WTC11 (cell line): Measurements from ENCODE around the gene SGSH. TPM values are rescaled to one million over a fixed set of nuclear protein-coding genes. Genes with fewer than 3 reads are reported as not detected.

ENCODE experiments used
- ATAC-seq: fragments of 200-7000 bp; cut with Tn5 transposase; 2 replicates; pipeline ENCODE4 v1.10.0; 2021; ENCODE audit warnings: mild to moderate bottlenecking, moderate library complexity
- CTCF ChIA-PET: fragments of 300-600 bp; sonication (Branson Sonifier 250); formaldehyde crosslinking; loops from one replicate; lab custom pipeline; 2021; ENCODE audit warnings: antibody characterized with exemption; lab: Charles Lee
- POLR2A ChIA-PET: fragments of 350-600 bp; sonication (Branson Sonifier 250); formaldehyde crosslinking; loops from one replicate; lab custom pipeline; 2021; ENCODE audit warnings: antibody characterized with exemption; lab: Charles Lee
- DNase-seq: peaks from one replicate; pipeline ENCODE4 v3.0.0; 2021; ENCODE audit warnings: low spot score
- H3K27ac Mint-ChIP-seq: 2 replicates; pipeline ENCODE4 v1.8.0; 2021; ENCODE audit warnings: mixed read lengths
- H3K27me3 Mint-ChIP-seq: 2 replicates; pipeline ENCODE4 v1.8.0; 2021; ENCODE audit warnings: low read depth, mild to moderate bottlenecking, moderate library complexity, mixed read lengths
- H3K36me3 Mint-ChIP-seq: 2 replicates; pipeline ENCODE4 v1.8.0; 2021; ENCODE audit warnings: mixed read lengths
- H3K4me1 Mint-ChIP-seq: 2 replicates; pipeline ENCODE4 v1.8.0; 2022; ENCODE audit warnings: mixed read lengths
- H3K4me3 Mint-ChIP-seq: 2 replicates; pipeline ENCODE4 v1.8.0; 2021; ENCODE audit warnings: mild to moderate bottlenecking, moderate library complexity, mixed read lengths
- H3K9me3 Mint-ChIP-seq: 2 replicates; pipeline ENCODE4 v1.8.0; 2021; ENCODE audit warnings: mixed read lengths
- ARID4B ChIP-seq: sonication (generic); formaldehyde crosslinking; IDR thresholded peaks from 2 replicates; pipeline ENCODE4 v1.8.0; 2023; ENCODE audit warnings: missing genetic modification reagents, mild to moderate bottlenecking, borderline replicate concordance
- CTCF ChIP-seq: fragments of 200-600 bp; IDR thresholded peaks from 2 replicates; pipeline ENCODE4 v1.8.0; 2022; ENCODE audit warnings: antibody characterized with exemption
- ELF4 ChIP-seq: sonication (generic); formaldehyde crosslinking; IDR thresholded peaks from 2 replicates; pipeline ENCODE4 v1.8.1; 2022; ENCODE audit warnings: low read depth, mild to moderate bottlenecking, moderate library complexity, missing genetic modification reagents
- FOXP1 ChIP-seq: sonication (generic); formaldehyde crosslinking; IDR thresholded peaks from 2 replicates; pipeline ENCODE4 v1.8.0; 2022; ENCODE audit warnings: missing genetic modification reagents, mild to moderate bottlenecking, moderate library complexity, borderline replicate concordance
- GABPB1 ChIP-seq: sonication (generic); formaldehyde crosslinking; IDR thresholded peaks from 2 replicates; pipeline ENCODE4 v1.8.1; 2023; ENCODE audit warnings: mild to moderate bottlenecking, missing genetic modification reagents
- GTF2I ChIP-seq: fragments of 250-450 bp; sonication (Bioruptor Pico); conservative IDR thresholded peaks from 2 replicates; pipeline ENCODE4 v1.4.0; 2021; ENCODE audit warnings: mild to moderate bottlenecking
- HMGA2 ChIP-seq: fragments of 250-450 bp; sonication (Bioruptor Pico); IDR thresholded peaks from 2 replicates; pipeline ENCODE4 v1.4.0; 2021; ENCODE audit warnings: mild to moderate bottlenecking, moderate library complexity
- NFYB ChIP-seq: sonication (generic); formaldehyde crosslinking; conservative IDR thresholded peaks from 2 replicates; pipeline ENCODE4 v1.8.0; 2022; ENCODE audit warnings: low read depth, missing genetic modification reagents
- NR1H2 ChIP-seq: sonication (generic); formaldehyde crosslinking; IDR thresholded peaks from 2 replicates; pipeline ENCODE4 v1.9.0; 2021; ENCODE audit warnings: mild to moderate bottlenecking, moderate library complexity, missing genetic modification reagents
- NR2C2 ChIP-seq: sonication (generic); formaldehyde crosslinking; IDR thresholded peaks from 2 replicates; pipeline ENCODE4 v1.8.0; 2022; ENCODE audit warnings: mild to moderate bottlenecking, missing genetic modification reagents
- OVOL2 ChIP-seq: fragments of 250-450 bp; sonication (Bioruptor Pico); IDR thresholded peaks from 2 replicates; pipeline ENCODE4 v1.9.0; 2021; ENCODE audit warnings: mild to moderate bottlenecking, borderline replicate concordance
- PRRX2 ChIP-seq: fragments of 250-450 bp; sonication (Bioruptor Pico); IDR thresholded peaks from 2 replicates; pipeline ENCODE4 v1.8.0; 2021; ENCODE audit warnings: mild to moderate bottlenecking
- STAT6 ChIP-seq: sonication (generic); formaldehyde crosslinking; conservative IDR thresholded peaks from 2 replicates; pipeline ENCODE4 v1.8.1; 2023; ENCODE audit warnings: mild to moderate bottlenecking, low read depth, missing genetic modification reagents, moderate library complexity
- ZBTB21 ChIP-seq: sonication (generic); formaldehyde crosslinking; IDR thresholded peaks from 2 replicates; pipeline ENCODE4 v1.8.1; 2023; ENCODE audit warnings: mild to moderate bottlenecking, missing genetic modification reagents, borderline replicate concordance
- ZNF416 ChIP-seq: fragments of 250-450 bp; sonication (Bioruptor Pico); IDR thresholded peaks from 2 replicates; pipeline ENCODE4 v1.9.0; 2021; ENCODE audit warnings: mild to moderate bottlenecking, inconsistent platforms
- ZNF671 ChIP-seq: fragments of 250-450 bp; sonication (Bioruptor Pico); IDR thresholded peaks from 2 replicates; pipeline ENCODE4 v1.8.0; 2021; ENCODE audit warnings: mild to moderate bottlenecking
- ZSCAN18 ChIP-seq: fragments of 250-450 bp; sonication (Bioruptor Pico); IDR thresholded peaks from 2 replicates; pipeline ENCODE4 v2.1.2; 2022; ENCODE audit warnings: mild to moderate bottlenecking, moderate library complexity
- total RNA-seq: library from RNA; stranded (reverse); gene quantifications from 3 replicates; pipeline ENCODE4 v1.2.3, GENCODE V29; 2021
- TF ChIP-seq, protein P1 (sequence below): sonication (generic); formaldehyde crosslinking; IDR thresholded peaks from 2 replicates; pipeline ENCODE4 v1.8.1; 2023; ENCODE audit warnings: mild to moderate bottlenecking, missing genetic modification reagents

The SGSH gene
- total RNA-seq, 1 experiment from 2014 or later: 27.7 TPM

GRCh38 chr17:80191192-80191591, 28.9 kb downstream of the SGSH start (continued):
- TF ChIP-seq STAT6 (CRISPR knock-in tag): no peak

DNA sequence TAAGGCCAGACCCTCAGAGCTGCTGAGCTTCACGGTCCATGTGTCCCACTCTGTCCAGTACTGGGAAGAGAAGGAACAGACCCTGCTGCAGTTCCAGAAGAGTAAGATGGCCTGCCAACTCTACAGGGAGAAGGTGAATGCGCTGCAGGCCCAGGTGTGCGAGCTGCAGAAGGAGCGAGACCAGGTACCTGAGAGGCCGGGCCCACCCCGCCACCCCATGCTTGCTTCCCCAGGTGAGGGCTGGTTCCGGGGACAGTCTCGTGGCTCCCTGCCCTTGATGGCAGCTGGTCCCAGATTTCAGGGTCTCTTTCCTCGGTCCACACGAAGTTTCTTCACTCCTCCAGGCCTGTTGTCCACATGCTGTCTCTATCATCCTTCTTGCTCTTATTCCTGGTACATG, 29.4 kb downstream of the SGSH start:
- DNase-seq (no peak), ATAC-seq (no peak)
- H3K9me3 Mint-ChIP-seq: no peaks in the 10 kb centered on the region
- H3K27ac Mint-ChIP-seq: peak overlapping the region; percentile 87; the same call in 1 of the 2 replicates
- POLR2A ChIA-PET: no interaction called here
- no peaks in the 10 kb centered on the region for H3K4me1 Mint-ChIP-seq
- TF ChIP-seq GTF2I (CRISPR knock-in tag) (no peak), ZSCAN18 (CRISPR knock-in tag) (no peak), NR1H2 (CRISPR knock-in tag) (no peak), PRRX2 (CRISPR knock-in tag) (no peak), ZNF416 (CRISPR knock-in tag) (no peak)
- CTCF ChIA-PET: interaction anchor here (0.9 to 2.8 kb wide), 12 partner anchors 24 to 264 kb away, joined by 3 to 17 read pairs (median 5); partner anchors contain the start of gene GAA
- no peaks in the 10 kb centered on the region for H3K27me3 Mint-ChIP-seq
- H3K4me3 Mint-ChIP-seq: no peak overlapping the region
- H3K36me3 Mint-ChIP-seq: no peaks in the 10 kb centered on the region

DNA sequence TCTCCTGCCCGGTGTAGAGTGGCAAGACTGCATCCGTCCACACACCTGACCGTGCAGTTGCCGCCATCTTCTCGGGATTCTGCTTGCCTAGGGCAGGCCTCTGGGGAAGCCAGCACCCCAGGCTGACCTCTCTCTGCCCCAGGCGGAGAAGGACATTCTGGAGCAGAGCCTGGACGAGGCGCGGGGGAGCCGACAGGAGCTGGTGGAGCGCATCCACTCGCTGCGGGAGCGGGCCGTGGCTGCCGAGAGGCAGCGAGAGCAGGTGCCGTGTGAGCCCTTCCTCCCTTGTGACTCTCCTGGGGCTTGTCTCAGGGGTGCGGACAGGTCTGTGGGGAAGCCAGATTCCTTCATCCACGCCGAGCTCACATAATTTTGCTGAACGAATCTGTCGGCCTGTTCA, 30.5 kb downstream of the SGSH start:
- no peaks in the 10 kb centered on the region for H3K36me3 Mint-ChIP-seq
- CTCF ChIA-PET: interaction anchor here (1.4 to 2.8 kb wide), 3 partner anchors 65 to 172 kb away, joined by 6 to 14 read pairs (median 8); partner anchors contain the start of gene GAA
- H3K4me1 Mint-ChIP-seq: no peaks in the 10 kb centered on the region
- no peak for TF ChIP-seq ARID4B (CRISPR knock-in tag)
- no peak for TF ChIP-seq ZNF671
- no peak for TF ChIP-seq NR2C2 (CRISPR knock-in tag)
- TF ChIP-seq ZBTB21 (CRISPR knock-in tag): no peak
- no peak for TF ChIP-seq GABPB1 (CRISPR knock-in tag)
- TF ChIP-seq ELF4 (CRISPR knock-in tag): no peak
- TF ChIP-seq HMGA2 (CRISPR knock-in tag): no peak
- no peak for TF ChIP-seq NFYB
- no peak for TF ChIP-seq CTCF
- TF ChIP-seq, protein P1, sequence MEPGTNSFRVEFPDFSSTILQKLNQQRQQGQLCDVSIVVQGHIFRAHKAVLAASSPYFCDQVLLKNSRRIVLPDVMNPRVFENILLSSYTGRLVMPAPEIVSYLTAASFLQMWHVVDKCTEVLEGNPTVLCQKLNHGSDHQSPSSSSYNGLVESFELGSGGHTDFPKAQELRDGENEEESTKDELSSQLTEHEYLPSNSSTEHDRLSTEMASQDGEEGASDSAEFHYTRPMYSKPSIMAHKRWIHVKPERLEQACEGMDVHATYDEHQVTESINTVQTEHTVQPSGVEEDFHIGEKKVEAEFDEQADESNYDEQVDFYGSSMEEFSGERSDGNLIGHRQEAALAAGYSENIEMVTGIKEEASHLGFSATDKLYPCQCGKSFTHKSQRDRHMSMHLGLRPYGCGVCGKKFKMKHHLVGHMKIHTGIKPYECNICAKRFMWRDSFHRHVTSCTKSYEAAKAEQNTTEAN (CRISPR knock-in tag): no peak
- no peak for TF ChIP-seq OVOL2 (CRISPR knock-in tag)
- TF ChIP-seq FOXP1: no peak
- no peak for ATAC-seq
- no peaks in the 10 kb centered on the region for H3K9me3 Mint-ChIP-seq
- no peak for DNase-seq
- no peaks in the 10 kb centered on the region for H3K27me3 Mint-ChIP-seq
- H3K27ac Mint-ChIP-seq: peak overlapping the region; percentile 60; the same call in 1 of the 2 replicates
- no peak overlapping the region for H3K4me3 Mint-ChIP-seq
- POLR2A ChIA-PET: interaction anchor here (0.6 kb wide), 1 partner anchor 757 kb away, joined by 3 read pairs; no protein-coding TSS in a partner anchor
